Measurements from ENCODE around the gene GALK2. TPM values are rescaled to one million over a fixed set of nuclear protein-coding genes. Genes with fewer than 3 reads are reported as not detected.
"Not testable (repeated sequence)": the region's sequence is repeated elsewhere in the genome, so short reads cannot be mapped to it uniquely, and the experiment has no call there.

The GALK2 gene
- total and polyA plus RNA-seq, 3 donors from 2014 or later: 21.8 to 29.9 (median 25.6) TPM

DNA sequence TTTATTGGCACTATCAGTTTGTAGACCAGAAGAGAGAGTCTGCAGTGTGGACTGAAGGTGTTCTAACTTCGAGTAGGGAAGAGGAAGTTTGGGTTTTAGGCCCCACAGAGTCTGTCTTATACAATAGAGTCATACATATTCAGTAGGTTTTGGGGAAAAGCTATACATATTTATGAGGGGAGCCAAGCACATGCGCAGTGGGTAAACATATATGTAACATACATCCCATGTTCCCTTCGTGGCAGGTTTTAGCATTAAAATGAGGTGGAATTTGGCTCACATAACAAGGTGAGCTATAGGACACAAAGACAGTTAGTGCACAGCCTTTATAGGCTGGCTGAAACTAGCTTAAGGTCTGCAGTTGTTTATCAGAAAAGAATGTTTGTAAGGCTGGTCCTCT is 4.9 kb downstream of the GALK2 start:
- intact Hi-C loops (cut with DNase I; ENCODE audit: low total_unique reads): no loop called here
- H3K4me3 ChIP-seq: no peak overlapping the region
- TF ChIP-seq POLR2A (IDR thresholded peaks at IDR 0.05): no peak
- TF ChIP-seq, protein P1, sequence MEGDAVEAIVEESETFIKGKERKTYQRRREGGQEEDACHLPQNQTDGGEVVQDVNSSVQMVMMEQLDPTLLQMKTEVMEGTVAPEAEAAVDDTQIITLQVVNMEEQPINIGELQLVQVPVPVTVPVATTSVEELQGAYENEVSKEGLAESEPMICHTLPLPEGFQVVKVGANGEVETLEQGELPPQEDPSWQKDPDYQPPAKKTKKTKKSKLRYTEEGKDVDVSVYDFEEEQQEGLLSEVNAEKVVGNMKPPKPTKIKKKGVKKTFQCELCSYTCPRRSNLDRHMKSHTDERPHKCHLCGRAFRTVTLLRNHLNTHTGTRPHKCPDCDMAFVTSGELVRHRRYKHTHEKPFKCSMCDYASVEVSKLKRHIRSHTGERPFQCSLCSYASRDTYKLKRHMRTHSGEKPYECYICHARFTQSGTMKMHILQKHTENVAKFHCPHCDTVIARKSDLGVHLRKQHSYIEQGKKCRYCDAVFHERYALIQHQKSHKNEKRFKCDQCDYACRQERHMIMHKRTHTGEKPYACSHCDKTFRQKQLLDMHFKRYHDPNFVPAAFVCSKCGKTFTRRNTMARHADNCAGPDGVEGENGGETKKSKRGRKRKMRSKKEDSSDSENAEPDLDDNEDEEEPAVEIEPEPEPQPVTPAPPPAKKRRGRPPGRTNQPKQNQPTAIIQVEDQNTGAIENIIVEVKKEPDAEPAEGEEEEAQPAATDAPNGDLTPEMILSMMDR (IDR thresholded peaks at IDR 0.05): no peak
- 89 to 92% methylated on average over 3 of the region's 3 CpGs for WGBS, 2 donors
- no peaks in the 10 kb centered on the region for H3K4me1 ChIP-seq
- H3K9me3 ChIP-seq: no peaks in the 10 kb centered on the region
- no peak overlapping the region for H3K27ac ChIP-seq
- DNase-seq: no peak
- no peaks in the 10 kb centered on the region for H3K27me3 ChIP-seq
- H3K36me3 ChIP-seq (ENCODE audit: low read depth, missing control alignments): no peaks in the 10 kb centered on the region

DNA sequence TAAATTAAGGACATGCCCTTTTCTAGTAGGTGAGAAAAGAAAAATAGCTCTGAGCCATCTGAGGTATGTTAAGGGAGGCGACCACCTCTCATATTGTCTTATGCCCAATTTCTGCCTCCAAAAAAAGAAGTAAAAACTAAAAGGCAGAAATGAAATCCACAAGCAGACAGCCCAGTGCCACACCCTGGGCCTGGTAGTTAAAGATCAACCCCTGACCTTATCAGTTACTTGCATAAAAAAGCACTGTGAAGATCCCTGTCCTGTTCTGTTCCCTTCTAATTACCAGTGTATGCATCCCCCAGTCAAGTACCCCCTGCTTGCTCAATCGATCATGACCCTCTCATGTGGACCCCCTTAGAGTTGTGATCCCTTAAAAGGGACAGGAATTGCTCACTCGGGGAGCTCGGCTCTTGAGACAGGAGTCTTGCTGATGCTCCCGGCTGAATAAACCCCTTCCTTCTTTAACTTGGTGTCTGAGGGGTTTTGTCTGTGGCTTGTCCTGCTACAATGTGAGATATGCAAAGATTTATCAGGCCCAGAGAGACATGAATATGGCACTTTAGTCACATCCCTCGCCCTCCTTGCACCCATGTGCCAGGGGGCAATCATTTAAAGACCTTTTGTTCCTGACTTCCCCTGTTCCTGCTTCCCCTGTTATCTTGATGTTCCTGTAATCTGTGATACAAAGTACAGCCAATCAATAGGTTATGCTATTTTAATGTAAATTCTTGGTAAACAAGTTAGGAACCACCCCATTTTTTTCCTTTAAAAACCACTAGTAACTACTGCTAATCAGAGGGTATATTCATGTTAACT is 5.7 kb downstream of the GALK2 start:
- H3K27me3 ChIP-seq; intact Hi-C loops (cut with DNase I; ENCODE audit: low total_unique reads); DNase-seq; H3K4me3 ChIP-seq; H3K4me1 ChIP-seq; H3K9me3 ChIP-seq; H3K27ac ChIP-seq; H3K36me3 ChIP-seq (ENCODE audit: low read depth, missing control alignments): not testable (repeated sequence)
- 83 to 93% methylated on average over 6 of the region's 6 CpGs for WGBS, 2 donors

DNA sequence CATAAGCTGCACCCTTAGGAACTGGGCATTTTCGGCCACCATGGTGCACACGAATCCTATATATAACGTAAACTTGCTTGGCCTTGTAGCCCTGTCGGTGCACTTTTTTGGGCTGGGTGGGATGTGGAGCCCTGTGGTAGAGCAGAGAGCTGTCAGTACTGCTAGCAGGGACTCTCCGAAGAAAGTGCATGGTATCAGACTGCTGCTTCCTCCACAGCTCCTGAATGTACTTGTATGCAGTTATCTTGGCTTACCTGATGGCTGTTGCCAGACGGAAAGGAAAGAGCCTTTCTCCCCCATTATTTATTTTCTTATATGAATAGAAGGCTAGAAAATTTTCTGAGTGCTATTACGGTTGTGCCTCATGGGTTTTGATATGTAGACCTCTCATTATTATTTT is 8.4 kb downstream of the GALK2 start:
- Histone ChIP-seq H3K9me3 (no peaks in the 10 kb centered on the region), H3K4me1 (no peaks in the 10 kb centered on the region), H3K36me3 (ENCODE audit: low read depth, missing control alignments) (no peaks in the 10 kb centered on the region), H3K4me3 (no peak overlapping the region), H3K27ac (no peak overlapping the region), H3K27me3 (no peaks in the 10 kb centered on the region)
- TF ChIP-seq, protein P1 (IDR thresholded peaks at IDR 0.05): no peak
- TF ChIP-seq POLR2A (IDR thresholded peaks at IDR 0.05): no peak
- DNase-seq: no peak
- WGBS, 2 donors: 93% methylated on average over 7 of the region's 7 CpGs
- intact Hi-C loops (cut with DNase I; ENCODE audit: low total_unique reads): no loop called here

DNA sequence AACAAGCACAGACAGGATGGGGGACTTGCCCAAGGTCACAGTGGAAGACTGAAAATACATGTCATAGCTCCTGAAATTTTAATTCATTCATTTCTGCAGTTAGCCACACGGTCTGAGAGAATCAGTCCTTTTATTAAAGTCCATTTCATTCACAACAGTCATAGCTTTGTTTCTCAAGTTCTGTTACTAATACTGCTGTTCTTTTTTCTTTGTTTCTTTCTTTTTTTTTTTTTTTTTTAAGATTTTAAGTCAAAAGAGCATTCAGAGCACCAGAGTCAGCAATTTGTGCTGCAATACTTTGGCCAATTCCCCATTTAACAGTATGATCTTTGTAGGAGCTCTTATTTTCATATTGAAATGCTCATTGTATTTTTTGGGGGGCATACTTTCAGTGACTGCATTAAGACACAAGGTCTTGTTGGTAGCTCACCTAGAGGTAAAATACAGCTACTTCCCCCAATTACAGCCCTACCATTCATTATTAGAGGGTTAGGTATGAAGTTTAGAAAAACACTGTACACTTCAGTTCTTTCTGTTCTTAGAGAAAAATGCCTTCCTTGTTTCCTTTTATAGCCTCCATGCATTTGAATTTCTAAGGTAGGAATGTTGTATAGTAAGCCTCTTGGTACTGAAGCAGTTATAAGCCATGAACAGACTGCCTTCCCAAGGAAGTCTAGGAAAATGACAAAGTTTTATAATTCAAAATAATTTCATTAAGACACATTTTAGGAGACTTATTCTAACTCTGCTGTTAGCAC is 9.6 kb downstream of the GALK2 start:
- H3K27me3 ChIP-seq: no peaks in the 10 kb centered on the region
- no peak for DNase-seq
- H3K4me3 ChIP-seq: no peak overlapping the region
- WGBS, 2 donors: 70 to 71% methylated on average over 1 of the region's 1 CpG
- H3K9me3 ChIP-seq: no peaks in the 10 kb centered on the region
- no peak overlapping the region for H3K27ac ChIP-seq
- no peaks in the 10 kb centered on the region for H3K4me1 ChIP-seq
- no peak for TF ChIP-seq POLR2A (IDR thresholded peaks at IDR 0.05)
- TF ChIP-seq, protein P1 (IDR thresholded peaks at IDR 0.05): no peak
- intact Hi-C loops (cut with DNase I; ENCODE audit: low total_unique reads): no loop called here
- H3K36me3 ChIP-seq (ENCODE audit: low read depth, missing control alignments): no peaks in the 10 kb centered on the region

DNA sequence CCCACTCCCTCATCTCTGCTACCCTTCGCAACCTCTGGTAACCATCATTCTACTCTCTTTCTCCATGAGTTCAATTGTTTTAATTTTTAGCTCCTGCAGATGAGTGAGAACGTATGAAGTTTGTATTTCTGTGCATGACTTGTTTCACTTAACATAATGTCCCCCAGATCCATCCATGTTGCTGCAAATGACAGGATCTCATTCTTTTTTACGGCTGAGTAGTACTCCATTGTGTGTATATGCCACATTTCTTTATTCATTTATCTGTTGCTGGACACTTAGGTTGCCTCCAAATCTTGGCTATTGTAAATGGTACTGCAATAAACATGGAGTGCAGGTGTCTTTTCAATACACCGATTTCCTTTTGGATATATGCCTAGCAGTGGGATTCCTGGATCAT is 12.1 kb downstream of the GALK2 start:
- Histone ChIP-seq H3K27me3 (no peaks in the 10 kb centered on the region), H3K27ac (no peak overlapping the region), H3K36me3 (ENCODE audit: low read depth, missing control alignments) (no peaks in the 10 kb centered on the region), H3K9me3 (no peaks in the 10 kb centered on the region), H3K4me3 (no peak overlapping the region), H3K4me1 (no peaks in the 10 kb centered on the region)
- intact Hi-C loops (cut with DNase I; ENCODE audit: low total_unique reads): no loop called here
- TF ChIP-seq, protein P1 (IDR thresholded peaks at IDR 0.05): no peak
- TF ChIP-seq POLR2A (IDR thresholded peaks at IDR 0.05): no peak
- WGBS, 2 donors: 96% methylated on average over 4 of the region's 4 CpGs
- no peak for DNase-seq

DNA sequence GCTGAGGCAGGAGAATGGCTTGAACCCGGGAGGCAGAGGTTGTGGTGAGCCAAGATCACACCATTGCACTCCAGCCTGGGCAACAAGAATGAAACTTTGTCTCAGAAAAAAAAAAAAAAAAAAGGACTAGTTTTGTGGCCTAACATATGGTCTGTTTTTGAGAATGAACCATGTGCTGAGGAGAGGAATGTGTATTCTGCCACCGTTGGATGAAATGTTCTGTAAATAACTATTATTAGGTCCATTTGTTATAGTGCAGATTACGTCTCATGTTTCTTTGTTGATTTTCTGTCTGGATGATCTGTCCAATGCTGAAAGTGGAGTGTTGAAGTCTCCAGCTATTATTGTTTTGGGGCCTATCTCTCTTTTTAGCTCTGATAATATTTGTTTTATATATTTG is 13.7 kb downstream of the GALK2 start:
- H3K9me3 ChIP-seq; H3K27me3 ChIP-seq; H3K27ac ChIP-seq; DNase-seq; H3K4me3 ChIP-seq; H3K36me3 ChIP-seq (ENCODE audit: low read depth, missing control alignments); intact Hi-C loops (cut with DNase I; ENCODE audit: low total_unique reads); H3K4me1 ChIP-seq: not testable (repeated sequence)
- 82 to 91% methylated on average over 3 of the region's 3 CpGs for WGBS, 2 donors
